HUDEP-2 (cell line): ENCODE results near the gene SORL1.

Experiments
- DNase-seq, 76 experiments: peaks; one replicate each; lab custom pipeline; 2025; ENCODE audit not compliant: unreplicated experiment in 76 of 76; lab: John Stamatoyannopoulos, UW

Gene SORL1

DNA sequence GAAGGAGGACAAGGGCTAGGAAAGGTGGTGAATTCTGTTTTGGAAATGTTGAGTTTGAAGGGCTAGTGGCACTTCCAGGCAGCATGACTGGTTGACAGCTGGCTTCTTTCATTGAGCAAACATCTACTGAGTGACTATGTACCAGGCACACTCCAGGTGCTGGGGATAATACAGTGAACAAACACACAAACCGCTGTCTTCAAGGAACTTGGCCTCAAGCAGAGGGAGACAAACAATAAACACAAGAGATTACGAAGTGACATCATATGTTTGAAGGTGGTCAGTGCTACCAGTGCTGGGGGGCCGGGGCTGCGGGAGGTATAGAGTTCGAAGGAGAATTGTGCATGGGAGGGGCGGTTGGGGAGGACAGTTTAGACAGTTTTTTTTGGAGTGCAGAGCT, 197.7 kb downstream of the SORL1 start:
- no peak for DNase-seq

DNA sequence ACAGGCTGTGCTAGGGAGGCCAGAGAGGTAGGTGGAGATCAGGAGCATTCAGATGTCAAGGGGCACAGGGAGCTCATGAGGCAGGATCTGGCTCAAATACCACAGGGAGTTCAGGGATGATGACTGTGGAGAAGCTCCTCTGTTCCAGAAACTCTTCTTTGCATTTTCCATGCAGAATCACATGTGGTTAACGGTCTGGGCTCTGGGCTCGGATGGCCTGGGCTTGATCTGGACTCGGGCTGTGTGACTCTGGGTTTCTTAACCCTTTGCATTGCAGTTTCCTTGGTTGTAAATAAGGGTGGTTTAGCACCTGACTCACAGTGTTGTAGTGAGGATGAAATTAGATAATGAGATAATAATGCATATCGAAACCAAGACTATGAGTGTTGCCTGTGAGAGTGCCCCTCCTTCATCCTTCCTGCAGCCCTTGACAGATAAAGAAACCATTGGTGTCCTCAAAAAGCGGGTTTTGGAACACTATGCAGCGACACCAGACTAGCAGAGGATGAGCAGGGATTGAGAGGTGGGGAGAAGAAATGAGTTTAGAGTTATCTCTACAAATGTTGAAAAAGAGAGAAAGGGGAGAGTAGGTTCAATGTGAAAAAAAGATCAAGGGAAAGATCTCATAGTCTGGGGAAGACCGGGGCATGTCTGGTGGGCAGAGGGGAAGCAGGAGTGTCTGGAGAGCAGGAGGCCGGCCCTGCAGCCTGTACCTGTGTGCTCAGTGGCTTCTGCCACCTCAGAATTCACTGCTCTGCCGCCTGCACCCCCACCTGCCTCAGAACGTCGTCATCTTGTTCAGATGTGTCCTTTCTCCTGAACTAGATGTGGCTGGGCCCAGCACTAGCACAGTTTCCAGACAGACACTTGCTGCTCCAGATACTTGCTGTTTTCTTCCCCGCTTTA, 198.5 kb downstream of the SORL1 start:
- DNase-seq, result no peak

- DNase-seq, result no peak
Measured at GRCh38 chr11:121651257-121651605, 199.1 kb downstream of the SORL1 start.

GRCh38 chr11:121652971-121653370, 200.9 kb downstream of the SORL1 start:
- DNase-seq, result no peak

- peak in 1 of 76 experiments; percentile 5 for DNase-seq
Measured at GRCh38 chr11:121654259-121654842, 202.2 kb downstream of the SORL1 start.

DNA sequence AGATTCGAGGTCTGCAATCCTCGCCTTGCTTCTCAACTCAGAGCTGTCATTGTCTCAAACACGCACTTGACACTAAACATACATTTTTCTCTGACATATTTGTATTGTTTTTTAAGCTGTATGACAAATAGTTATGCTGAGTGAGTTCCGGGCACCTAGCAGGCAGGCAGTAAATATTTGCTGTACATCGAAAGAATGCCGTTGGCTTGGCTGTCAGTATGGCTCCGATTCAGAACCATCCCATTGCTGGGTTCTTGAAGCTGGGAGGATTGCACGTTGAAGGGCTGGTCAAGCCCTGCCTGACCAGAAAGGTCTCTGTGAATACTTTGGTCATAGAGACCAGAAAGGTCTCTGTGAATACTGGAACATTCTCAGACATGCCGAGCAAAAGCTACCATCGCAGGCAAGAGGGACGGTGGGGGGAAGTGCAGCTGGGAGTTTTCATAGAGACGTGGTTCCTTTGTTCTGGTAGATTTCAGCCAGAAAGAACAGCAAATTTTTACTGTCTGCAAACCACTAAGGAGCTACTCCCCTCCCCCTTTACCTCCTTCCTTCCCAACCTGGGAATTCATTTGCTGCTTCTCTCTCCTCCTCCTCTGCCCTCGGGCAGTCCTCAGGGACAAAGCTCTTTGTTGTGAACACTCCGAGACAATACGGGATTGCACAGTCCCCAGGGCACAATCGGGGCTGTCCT, 202.9 kb downstream of the SORL1 start:
- no peak for DNase-seq

- peak in 63 of 76 experiments; percentile 5 to 75 (median 53) for DNase-seq
Measured at GRCh38 chr11:121655537-121656327, 203.6 kb downstream of the SORL1 start.

DNA sequence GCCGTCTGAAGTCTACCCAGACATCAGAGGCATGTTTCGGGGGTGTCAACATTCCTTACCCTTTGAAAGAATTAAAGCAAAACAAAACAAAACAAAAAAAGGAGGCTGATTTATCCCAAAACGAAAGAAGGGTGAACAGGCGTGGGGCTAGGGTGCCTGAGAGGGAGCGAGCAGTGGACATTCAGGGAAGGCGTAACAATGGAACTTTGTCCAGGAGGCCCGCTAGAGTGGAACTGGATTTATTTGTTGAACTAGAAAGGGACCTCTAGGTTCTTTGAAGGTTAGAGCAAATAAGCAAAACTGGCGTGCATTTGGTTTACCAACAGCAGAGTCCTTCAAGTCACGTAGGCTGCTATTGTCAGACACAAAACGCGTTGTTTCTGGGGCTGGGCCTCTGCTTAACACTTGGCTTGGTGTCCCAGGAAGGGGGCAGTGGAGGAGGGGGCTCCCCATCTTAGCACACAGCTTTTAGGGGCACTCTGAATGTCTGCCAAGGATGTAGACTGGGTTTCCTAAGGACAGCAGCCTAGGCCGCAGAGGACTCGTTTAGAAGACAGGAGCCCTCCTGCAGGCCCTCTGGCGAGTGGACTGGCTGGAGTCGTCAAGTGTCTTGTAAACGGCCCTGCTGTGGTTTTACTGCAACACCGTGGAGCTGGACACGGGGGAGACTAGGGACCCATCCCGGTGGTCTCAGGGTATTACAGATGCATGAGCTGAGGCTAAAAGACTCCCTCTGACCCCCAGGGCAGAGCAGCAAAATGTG, 204.4 kb downstream of the SORL1 start:
- no peak for DNase-seq

DNA sequence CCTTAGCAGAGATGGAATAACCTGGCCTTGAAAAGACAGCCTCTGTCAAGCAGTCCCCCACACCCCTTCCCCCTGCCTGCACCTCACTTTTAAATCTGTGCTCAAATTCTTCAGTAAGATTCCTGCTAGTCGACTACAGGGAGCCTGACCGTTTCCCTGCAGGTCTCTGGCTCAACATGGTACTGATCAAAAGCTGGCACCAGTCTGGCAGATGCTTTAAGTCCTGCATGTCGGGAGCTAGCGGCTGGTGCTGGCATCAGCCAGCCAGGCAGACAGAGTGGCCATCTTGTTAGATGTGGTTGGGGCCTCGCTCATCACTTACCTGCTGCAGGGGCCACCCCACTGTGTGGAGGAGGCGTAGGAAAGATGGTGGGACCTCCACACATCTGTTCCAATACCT, 205.0 kb downstream of the SORL1 start:
- no peak for DNase-seq

- no peak for DNase-seq
Measured at GRCh38 chr11:121659811-121660210, 207.7 kb downstream of the SORL1 start.

DNA sequence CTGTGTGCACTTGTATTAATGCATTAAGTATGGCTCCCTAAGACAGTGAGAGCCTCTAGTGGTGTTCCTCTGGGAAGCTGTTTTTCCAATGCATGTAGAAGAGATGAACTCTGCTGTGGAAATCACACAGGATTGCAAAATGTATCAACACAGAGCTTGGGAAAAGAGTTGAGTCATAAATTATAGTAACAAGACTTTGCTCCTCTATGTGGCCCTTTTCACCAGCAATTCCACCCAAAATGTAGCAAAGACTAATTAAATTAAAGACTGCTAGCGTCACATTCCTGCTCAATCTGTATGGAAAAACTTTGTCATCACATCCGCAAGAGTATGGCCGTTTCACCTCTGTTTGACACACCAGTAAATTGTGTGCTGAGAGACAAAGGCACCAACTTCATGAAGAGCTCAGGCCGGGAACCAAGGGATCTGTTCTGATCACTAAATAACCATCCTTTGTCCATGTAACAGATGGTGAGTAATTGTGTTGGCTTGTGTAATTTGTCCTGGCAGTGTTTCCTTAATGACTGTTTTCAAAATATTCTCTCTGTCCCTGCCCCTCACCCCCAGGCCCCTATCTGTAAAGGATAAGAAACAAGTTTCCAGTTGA, 209.9 kb downstream of the SORL1 start:
- no peak for DNase-seq

- DNase-seq, result no peak
Measured at GRCh38 chr11:121664144-121664543, 212.0 kb downstream of the SORL1 start.

DNA sequence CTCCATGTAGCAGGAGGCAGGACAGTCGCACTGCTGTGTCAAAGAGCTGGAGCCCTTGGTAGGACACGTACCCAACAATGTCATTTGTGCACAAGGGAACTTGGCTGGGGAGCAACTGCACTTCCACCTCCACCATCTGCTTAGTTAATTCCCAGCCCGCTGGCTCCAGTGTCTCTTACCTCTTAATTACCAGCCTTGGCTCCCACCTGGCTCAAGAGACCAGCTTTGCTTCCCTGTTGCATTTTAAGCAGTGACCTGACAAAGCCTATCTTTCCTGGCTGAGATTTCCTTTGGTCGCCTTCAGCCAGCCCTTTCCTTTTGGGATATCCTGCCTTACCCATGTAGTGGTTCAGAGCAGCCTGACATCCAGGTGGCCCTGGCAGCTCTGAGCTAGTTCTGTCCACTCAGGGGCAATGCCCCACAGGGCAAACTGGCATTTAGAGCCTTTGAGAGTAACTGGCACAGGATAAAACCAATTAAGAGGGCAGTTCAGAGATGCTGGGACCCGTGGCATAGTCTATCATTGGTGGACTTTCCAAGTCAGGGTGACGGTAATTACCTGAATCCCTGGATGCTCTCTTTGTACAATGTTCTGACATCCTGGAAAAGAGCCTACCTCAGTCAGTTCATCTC, 213.2 kb downstream of the SORL1 start:
- DNase-seq, result no peak

DNA sequence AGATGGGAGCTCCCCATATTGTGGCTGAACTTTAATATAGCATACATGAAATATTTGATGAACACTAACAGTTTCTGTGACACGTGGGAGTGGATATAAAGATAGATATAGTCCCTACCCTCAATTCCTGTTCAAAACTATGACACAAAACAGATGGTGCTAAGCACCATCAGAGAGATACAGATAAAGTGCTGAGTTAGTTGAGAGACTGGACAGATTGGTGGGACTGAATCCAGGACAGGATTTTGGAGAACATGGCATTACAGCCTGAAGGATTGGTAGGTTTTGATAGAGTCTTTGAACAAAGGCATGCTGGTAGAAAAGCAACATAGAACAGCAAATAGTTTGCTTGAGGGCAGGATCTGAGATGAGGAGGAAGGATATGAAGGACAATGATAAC, 215.7 kb downstream of the SORL1 start:
- no peak for DNase-seq

GRCh38 chr11:121669422-121669821, 217.3 kb downstream of the SORL1 start:
- DNase-seq, result no peak

DNA sequence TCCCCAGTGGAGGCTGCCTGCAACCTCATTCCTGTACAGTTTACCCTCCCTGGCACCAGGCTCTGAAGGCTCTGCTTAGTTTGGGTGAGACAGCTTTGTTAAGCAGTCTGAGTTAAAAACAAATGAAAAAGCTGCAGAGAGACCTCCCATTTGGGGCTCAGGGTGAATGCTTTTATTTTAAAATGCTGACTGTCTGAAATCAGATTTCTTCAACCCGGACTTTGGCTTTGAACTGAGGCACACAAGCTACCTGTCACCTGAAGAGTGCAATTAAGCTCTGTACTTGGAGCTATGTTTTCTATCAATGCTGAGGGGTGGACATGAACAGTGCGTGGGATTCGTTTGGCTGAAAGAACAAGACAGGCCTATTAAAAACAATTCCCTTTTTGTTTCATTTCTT, 218.2 kb downstream of the SORL1 start:
- no peak for DNase-seq

- no peak for DNase-seq
Measured at GRCh38 chr11:121670805-121671282, 218.7 kb downstream of the SORL1 start.

GRCh38 chr11:121671283-121672168, 219.4 kb downstream of the SORL1 start:
- peak in 1 of 76 experiments; percentile 3 for DNase-seq
